Fibroblast of skin of right biceps (primary cell): ENCODE data around the gene ALDH18A1.

Source experiments
- DNase-seq: peaks from one replicate; pipeline ENCODE4 v3.0.0-alpha.2; 2013

ALDH18A1 gene

DNA sequence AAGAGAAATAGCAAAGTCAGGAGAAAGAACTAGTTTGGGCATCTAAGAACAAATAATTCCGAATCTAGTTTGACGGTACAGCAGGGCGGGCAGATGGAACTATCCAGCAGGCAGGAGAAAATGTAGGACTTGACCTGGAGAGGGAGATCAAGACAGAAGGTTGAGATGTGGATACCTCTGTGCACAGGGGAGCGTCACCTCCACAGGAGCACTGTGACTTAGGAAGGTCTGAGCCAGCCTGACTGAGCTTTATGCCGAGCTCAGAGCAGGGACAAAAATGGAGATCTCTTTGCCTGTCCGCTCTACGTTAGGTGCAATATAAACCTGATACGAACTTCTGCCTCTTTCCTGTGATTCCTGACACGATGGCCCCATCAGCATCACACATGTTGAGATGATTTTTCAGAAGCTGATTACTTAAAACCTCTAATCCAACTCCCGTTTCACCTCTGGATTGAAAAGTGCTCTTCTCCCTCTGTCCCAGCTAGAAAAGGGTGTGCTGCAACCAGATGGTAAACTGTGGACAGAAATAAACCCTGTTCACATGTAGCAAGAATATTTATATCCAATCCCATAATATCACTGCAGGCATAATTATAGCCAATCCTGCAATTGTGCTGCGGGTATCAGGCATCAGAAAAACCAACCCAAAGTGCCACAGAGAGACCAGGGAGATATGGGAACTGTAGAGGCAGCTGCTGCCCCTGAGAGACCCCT is 81.7 kb downstream of the ALDH18A1 start:
- no peak for DNase-seq

DNA sequence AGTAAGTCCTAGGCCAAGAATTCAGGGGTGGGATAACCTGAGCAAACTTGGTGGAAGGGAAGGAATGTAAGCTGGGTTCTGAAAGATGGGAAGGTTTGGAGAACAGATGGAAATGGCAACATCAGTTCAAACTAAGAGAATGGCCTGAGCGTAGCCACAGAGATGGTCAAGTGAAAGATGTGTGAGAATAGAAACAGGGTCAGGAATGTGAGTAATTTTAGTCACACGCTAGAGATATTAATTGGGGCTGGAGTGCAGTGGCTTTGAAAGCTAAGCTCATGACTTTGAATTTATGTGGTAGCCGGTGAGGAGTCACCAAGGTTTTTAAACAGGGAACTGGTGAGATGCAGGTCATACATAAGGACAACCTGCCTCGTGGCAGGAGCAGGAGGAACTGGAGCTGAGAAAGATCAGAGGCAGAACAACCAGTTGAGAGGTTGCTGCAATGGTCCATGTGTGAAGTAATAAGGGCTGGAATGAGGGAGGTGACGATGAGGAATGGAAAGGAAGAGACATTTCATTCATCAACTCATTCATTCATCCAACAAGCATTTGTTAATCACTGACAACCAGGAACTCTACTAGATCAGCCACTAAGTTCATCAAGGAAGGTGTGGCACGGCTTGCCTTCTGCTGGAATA is 82.4 kb downstream of the ALDH18A1 start:
- DNase-seq = no peak

DNA sequence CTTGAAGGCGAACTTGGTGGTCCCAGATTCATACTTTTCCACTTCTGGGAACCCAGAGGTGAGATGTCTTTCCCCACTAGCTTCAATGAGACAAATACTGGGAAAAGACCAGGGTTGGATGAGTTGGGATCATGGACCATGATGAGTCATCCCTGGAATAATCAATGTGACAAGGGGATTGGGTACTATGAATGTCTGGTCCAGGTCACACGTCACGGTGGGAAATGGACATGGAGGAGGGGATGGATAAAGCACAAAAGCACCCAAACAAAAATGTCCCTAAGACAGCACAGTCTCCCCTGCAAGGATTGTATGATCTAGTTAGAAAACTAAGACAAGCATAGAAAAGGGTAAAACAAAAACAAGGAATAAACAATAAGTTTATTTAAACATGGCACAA is 83.0 kb downstream of the ALDH18A1 start:
- no peak for DNase-seq

DNA sequence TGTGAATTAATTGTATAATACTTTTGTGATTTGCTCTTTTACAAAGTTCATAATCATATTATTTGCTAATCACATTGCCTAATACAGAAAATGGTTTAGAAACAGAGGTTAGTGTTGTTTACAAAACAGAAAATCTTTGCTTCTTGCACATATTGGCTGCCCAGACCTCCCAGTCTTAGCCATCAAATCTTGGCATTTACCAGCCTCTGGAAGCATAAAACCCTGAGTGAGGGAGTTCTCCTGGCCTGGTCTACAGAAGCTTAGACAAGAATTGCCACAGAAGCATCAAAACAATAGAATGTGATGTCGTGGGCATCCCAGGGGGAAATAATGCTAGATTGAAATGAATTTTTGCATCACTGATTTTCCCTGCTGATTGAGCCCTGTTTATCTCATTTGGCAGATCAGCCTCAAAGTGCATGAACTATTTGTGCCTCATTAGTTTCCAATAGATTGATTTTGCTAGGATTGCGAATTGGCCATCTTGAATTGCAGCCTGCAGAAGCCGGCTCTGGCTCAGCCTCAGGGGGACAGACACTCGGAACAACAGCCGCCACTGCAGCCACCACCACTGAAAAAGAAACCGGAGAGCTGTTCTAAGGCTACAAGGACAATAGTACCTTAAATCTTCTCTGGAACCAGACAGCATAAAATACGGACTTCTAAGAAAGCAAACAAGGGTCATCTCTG is 84.2 kb downstream of the ALDH18A1 start:
- no peak for DNase-seq

DNA sequence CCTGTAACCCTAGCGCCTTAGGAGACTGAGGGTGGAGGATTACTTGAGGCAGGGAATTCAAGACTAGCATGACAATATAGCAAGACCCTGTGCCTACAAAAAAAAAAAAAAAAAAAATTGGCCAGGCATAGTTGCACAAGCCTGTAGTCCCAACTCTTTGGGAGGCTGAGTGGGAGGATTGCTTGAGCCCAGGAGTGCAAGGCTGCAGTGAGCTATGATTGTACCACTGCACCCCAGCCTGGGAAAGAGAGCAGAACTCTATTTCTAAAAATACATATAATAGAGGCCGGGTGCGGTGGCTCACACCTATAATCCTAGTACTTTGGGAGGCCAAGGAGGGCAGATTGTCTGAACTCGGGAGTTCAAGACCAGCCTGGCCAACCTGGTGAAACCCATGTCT is 85.1 kb downstream of the ALDH18A1 start:
- no peak for DNase-seq

DNA sequence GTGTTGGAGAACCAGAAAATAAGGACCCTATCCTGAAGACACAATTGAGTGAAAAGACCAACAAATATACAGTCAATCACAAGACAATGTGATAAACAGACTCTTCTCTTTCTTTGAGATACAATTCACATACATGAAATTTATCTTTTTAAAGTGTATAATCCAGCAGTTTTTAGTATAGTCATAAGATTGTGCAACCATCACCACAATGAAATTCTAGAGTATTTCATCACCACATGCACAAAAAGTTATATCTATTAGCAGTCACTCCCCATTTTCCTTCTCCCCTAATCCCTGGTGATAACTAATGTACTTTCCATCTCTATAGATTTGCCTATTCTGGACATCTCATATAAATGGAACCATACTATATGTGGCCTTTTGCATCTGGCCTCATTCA is 87.1 kb downstream of the ALDH18A1 start:
- no peak for DNase-seq

DNA sequence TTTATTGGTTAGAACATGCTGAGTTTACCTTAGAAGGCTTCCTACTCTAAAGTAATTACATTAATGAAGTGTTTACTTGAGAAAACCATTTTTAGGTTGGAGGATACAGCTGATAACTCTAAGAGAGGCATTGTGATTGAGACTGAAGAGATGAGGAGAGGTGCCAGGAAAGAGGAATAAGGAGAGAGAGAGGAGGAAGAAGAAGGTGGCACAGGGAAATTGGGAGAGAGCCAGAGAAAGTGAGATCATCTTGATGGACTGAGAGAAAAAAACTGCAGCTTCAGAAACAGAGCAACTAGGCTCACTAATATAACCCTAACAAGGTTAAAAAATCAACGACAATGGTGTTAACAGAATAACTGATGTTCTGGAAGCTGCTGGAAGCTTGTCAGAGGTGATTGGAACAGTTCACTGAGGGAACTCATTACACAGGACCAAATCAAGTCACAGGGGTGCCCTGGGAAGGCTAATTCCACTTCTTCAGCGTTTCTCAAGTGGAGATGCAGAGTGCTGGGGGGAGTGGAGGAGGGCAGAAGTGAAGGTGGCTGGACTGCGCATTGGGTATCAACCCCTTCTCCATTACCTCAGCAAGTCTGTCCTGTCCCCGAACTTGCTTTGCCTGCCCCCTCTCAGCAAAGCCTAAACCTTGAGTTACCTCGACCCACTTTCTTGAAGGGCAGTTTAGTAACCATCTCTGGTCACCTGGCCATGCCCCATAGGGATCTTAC is 88.4 kb downstream of the ALDH18A1 start:
- DNase-seq = no peak

DNA sequence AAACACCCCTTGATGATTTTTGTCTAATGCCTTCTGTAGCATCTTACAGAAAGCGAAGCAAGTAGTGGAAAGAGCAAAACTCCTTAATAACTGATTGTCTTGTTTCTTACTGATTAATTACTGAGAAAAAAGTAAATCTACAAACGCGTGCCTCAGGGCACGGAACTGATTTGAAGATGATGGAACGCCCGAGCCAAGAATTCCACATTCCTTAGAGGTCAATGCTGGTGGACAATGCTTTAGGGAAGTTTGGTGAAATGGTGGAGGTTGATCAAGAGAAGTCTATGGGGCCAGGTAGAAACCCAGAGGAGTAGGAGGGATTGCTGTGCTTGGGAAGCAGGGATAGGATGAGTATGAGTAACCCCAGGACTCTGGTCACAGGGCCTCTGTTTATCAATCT is 90.4 kb downstream of the ALDH18A1 start:
- no peak for DNase-seq

DNA sequence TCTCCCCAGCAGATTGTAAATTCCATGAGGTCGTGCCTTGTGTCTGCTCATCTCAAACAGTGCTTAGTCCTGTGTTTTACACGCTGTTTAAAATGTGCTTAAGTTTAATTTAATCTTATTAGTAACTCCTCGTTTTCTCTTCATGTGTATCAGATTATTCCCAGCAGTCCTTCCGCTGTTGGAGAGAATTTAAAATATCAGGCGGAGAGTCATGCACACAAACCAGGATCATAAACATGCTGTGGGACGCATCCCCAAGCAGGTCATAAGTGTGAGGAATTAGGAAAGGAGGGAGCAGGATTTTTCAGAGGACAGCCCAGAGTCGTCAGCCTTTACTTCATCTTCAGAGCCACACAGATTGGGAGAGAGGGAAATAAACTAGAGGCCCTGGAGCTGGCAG is 91.2 kb downstream of the ALDH18A1 start:
- no peak for DNase-seq

DNA sequence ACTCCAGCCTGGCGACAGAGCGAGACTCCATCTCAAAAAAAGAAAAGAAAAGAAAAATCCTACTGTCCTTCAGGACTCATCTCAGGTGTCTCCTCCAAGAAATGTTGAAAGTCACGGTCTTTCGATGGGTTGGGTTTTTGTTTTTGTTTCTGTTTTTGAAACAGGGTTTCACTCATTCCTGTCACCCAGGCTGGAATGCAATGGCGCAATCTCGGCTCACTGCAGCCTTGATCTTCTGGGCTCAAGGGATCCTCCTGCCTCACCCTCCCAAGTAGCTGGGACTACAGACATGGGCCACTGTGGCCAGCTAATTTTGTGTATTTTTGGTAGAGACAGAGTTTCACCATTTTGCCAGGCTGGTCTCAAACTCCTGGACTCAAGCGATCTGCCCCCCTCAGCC is 92.2 kb downstream of the ALDH18A1 start:
- no peak for DNase-seq

DNA sequence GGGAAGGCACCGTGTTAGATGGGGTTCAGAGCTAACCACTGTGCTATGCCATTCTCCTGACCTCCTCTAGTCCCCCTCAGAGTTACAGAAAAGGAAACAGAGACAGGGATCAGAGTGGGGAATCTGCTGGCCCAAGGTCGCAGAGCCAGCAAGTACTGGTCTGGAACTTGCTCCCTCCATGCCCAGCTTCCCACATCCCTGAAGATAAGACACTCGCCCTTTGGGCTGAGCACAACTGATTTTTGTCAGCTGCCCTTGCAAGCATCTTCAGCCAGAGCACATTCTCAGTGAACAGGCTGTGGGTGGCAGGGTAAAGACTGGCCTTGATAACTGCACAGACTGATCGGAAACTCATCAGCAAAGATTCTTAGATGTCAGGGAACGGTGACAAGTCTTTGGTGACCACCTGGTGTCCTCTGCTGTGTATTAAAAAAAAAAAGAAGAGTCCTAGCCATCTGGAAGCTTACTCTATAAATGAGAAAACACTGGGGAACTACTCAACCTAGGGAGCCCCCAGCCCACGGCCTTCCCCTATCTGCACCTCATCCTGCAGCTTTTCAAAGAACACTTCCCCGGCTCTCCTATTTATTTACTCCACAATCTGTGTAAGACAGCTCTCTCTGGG is 94.1 kb downstream of the ALDH18A1 start:
- DNase-seq = no peak

DNA sequence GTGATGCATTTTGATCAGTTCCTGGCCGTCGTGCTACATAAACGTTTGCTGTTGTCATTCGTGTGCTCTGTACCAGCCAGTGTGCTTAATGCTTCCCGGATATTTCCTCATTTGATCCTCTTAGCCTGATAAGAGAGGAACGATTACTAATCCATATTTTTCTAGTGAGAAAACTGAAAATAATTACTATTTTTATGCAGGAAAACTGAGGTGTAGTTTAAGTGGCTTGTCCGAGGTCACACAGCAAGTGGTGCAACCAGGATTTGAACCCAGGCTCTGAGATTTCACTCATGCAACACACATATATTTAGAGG is 94.7 kb downstream of the ALDH18A1 start:
- DNase-seq = no peak

DNA sequence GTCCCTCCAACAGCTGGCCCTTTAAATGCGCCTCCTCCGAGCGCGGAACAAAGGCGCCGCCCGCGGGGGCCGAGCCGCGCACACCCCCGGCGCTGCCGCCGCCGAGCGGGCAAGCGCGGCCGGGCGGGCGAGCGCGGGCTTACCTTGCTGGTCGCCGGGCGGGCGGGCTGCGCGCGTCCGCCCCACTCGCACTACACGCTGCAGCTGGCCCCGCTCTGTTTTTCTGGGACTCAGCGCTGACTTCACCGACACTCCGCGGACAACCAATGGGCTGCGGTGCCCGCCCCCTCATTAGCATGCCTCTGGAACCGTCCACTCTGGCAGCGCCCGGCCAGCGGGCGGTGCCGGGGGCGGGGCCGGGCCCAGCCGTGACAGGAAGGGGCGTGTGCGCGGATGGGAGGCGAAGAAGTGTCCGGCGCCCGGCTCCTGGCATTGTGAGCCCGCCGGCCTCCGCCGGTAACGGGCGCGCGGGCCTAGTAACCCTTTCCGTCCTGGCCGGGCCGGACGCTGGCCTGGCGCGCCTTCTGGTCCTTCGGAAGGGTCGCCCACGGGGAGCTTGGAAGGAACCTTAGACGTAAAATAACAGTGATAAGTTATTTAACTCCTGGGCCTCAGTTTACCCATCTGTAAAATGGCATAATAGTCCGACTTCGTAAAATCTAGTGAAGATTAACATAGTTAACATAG is 95.2 kb downstream of the ALDH18A1 start, which contains the start of gene SORBS1:
SORBS1 (minus strand) TSS at position 195 of the 687 bp plus-strand sequence. CDS start 120,236 bp downstream, outside the sequence.
- DNase-seq = peak; percentile 95

DNA sequence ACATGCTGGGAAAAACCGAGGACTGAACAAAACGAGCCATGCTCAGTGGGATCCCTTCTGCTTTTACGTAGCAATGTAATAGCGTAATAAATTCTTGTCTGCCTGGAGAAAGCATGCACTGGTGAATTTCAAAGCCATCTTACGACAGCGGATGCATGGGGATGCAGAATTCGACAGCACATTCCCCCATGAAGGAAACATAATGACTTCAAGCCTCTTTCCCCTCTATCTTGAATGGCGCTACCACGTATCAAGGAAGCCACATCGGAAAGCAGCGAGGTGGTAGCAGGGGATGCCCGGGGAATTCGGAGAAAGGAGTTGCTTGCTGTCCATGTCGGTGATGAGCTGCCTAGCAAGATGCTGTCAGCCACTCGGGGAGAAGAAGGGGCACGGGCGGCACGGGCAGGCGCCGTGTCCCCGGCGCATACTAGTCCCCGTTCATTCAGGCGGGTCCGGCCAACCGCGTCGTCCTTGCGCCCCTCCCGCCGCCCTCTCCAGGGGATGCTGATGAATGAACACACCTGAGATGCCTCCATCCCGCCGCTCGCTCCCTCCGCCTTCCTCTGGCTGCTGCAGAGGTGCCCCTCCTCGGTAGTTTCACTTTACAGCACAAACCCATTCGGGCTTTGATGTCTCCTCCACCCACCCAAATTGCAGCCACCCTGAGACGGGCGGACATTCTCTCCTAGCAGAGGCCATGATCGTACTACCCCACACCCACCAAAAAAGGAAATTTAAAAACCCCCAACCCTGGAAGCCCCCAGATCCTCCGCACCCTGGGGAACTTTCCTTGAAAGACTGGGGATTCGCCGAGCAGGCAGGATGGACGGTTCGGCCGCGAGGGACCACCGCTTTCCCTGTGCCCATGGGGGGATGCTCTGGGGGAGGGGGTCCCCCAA is 96.0 kb downstream of the ALDH18A1 start:
- peak; percentile 16 for DNase-seq

DNA sequence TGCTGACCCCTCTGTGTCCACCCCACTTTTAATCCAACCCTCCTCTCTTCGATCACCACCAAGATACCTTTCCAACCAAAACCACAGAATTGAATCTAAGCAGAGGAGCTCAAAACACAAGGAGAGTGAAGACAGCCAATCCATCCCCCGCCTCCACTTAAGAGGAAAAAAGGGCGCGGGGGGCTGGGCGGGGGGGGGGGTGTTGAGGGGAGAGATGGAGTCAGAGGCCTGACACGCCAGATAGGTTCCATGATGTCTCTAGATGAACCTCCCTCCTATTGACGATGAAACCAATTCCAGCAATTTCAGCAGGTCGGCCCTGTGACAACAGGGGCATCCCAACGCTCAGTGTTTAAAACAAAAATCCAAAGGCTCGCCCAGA is 96.6 kb downstream of the ALDH18A1 start:
- no peak for DNase-seq

DNA sequence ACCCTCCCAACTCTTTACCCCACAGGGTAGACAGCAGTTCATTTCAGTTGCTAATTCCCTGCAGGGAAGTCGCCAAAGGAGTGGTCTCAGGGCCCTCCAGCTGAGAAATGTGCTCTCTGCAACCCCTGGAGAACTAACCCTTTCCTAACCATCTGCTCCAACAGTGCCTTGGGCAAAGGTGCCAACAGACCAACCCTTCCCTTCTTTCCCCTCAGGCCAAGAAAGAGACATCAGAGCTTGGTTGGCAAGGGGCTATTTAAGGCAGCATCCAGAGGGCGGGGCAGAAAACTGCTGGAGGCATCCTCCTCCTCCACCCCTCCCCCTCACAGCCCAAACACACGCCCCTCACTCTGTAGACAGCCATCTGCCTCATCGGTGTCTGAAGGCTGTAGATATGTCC is 97.0 kb downstream of the ALDH18A1 start:
- no peak for DNase-seq

DNA sequence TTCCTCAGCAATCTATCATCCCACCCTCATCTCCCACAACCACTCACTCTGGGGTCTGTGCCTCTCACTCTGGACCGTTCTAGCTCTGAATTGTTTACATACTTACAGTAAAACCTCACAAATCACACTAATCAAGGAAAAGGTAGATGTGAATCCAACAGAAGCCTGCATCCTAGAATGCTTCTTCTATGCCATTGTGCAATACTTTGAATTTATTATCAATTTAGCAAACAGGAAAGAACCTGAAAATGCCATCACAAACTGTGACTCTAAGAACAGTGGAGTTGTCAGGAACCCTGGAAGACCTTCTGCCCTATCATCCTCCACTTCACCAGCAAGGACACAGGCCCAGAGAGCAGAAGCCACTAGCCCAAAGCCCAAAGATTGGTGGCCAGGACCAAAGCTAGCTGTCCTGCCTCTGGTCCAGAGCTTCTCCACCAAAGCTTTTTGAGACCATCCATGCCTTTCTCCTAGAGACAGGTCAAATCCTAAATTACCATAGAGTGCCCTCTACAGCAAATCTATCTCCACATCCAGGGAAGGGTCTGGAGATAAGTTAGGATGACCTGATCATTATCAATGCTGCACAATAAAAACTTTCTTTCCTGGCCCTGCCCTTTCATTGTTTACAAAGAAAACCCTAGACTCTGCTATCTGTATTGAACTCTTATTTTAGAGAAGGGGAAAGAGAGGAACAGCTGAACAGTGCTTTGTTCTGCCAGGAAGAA is 97.8 kb downstream of the ALDH18A1 start:
- DNase-seq = no peak

DNA sequence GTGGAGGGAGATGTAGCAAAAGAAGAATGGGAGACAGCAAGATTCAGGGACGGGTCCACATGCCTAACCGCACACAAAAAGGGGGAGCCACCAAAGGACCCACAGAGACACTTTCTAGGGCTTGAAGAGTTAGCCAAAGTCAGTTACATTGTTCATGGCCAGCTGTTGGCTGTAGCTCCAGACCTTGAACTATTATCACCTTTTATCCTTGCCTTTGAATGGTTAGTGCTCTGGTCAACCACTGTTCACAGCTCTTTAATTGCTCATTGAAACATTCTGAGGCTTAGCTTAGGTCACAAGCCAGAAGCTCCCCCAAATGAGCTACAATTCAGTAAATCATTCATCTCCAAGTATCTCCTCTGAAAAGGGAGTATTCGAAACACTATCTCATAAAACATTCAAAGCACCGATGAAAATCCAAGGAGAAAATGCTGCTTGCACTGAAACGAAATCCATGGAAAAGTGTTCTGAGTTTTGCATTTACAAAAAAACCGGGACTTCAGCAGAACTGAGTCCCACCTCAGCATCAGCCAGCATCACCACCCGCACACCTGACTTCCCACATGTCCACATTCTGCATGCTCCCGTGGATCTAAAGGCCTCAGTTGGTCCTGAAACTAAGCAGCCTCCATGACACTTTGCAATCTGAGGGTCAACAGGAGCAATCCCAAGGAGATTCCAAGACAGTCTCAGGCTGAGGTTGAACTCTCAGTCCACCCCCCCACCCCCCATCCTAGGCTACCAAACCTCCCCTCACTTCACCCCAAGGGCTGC is 99.3 kb downstream of the ALDH18A1 start:
- no peak for DNase-seq
